ENCODE measurements around the gene WEE1.

Gene WEE1

GRCh38 chr11:9571071-9571762 is 2.3 kb upstream of the WEE1 start:
- TF ChIP-seq SPI1 (IDR thresholded peaks at IDR 0.05; ENCODE audit: borderline replicate concordance, low read depth) = no peak
- TF ChIP-seq, protein P1, sequence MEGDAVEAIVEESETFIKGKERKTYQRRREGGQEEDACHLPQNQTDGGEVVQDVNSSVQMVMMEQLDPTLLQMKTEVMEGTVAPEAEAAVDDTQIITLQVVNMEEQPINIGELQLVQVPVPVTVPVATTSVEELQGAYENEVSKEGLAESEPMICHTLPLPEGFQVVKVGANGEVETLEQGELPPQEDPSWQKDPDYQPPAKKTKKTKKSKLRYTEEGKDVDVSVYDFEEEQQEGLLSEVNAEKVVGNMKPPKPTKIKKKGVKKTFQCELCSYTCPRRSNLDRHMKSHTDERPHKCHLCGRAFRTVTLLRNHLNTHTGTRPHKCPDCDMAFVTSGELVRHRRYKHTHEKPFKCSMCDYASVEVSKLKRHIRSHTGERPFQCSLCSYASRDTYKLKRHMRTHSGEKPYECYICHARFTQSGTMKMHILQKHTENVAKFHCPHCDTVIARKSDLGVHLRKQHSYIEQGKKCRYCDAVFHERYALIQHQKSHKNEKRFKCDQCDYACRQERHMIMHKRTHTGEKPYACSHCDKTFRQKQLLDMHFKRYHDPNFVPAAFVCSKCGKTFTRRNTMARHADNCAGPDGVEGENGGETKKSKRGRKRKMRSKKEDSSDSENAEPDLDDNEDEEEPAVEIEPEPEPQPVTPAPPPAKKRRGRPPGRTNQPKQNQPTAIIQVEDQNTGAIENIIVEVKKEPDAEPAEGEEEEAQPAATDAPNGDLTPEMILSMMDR (IDR thresholded peaks at IDR 0.05; ENCODE audit: insufficient read depth, low read length) = no peak
- TF ChIP-seq, protein P2, sequence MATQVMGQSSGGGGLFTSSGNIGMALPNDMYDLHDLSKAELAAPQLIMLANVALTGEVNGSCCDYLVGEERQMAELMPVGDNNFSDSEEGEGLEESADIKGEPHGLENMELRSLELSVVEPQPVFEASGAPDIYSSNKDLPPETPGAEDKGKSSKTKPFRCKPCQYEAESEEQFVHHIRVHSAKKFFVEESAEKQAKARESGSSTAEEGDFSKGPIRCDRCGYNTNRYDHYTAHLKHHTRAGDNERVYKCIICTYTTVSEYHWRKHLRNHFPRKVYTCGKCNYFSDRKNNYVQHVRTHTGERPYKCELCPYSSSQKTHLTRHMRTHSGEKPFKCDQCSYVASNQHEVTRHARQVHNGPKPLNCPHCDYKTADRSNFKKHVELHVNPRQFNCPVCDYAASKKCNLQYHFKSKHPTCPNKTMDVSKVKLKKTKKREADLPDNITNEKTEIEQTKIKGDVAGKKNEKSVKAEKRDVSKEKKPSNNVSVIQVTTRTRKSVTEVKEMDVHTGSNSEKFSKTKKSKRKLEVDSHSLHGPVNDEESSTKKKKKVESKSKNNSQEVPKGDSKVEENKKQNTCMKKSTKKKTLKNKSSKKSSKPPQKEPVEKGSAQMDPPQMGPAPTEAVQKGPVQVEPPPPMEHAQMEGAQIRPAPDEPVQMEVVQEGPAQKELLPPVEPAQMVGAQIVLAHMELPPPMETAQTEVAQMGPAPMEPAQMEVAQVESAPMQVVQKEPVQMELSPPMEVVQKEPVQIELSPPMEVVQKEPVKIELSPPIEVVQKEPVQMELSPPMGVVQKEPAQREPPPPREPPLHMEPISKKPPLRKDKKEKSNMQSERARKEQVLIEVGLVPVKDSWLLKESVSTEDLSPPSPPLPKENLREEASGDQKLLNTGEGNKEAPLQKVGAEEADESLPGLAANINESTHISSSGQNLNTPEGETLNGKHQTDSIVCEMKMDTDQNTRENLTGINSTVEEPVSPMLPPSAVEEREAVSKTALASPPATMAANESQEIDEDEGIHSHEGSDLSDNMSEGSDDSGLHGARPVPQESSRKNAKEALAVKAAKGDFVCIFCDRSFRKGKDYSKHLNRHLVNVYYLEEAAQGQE (IDR thresholded peaks at IDR 0.05; ENCODE audit: insufficient replicate concordance, low read depth) = no peak
- TF ChIP-seq POLR2AphosphoS5 (IDR thresholded peaks at IDR 0.05; ENCODE audit: low read depth) = no peak
- TF ChIP-seq GABPA (IDR thresholded peaks at IDR 0.05; ENCODE audit: low read depth) = no peak
- no peak for DNase-seq (ENCODE audit: low read depth in 1 of 2, low spot score in 1 of 2)
- no peak overlapping the region for H3K4me3 ChIP-seq (replicated peaks; ENCODE audit: insufficient read depth, low read length)
- H3K27me3 ChIP-seq (ENCODE audit: insufficient read depth, poor library complexity, severe bottlenecking) = no peaks in the 10 kb centered on the region
- no peak overlapping the region for H3K27ac ChIP-seq (replicated peaks)

- Histone ChIP-seq H3K27ac (replicated peaks) (no peak overlapping the region), H3K4me3 (replicated peaks; ENCODE audit: insufficient read depth, low read length) (no peak overlapping the region), H3K27me3 (ENCODE audit: insufficient read depth, poor library complexity, severe bottlenecking) (no peaks in the 10 kb centered on the region)
- no peak for DNase-seq (ENCODE audit: low read depth in 1 of 2, low spot score in 1 of 2)
- TF ChIP-seq GABPA (IDR thresholded peaks at IDR 0.05; ENCODE audit: low read depth) (no peak), SPI1 (IDR thresholded peaks at IDR 0.05; ENCODE audit: borderline replicate concordance, low read depth) (no peak), POLR2AphosphoS5 (IDR thresholded peaks at IDR 0.05; ENCODE audit: low read depth) (no peak)
- TF ChIP-seq, protein P1 (IDR thresholded peaks at IDR 0.05; ENCODE audit: insufficient read depth, low read length) = no peak
- TF ChIP-seq, protein P2 (IDR thresholded peaks at IDR 0.05; ENCODE audit: insufficient replicate concordance, low read depth) = no peak
These were observed 1.7 kb upstream of the WEE1 start for GRCh38 chr11:9571763-9572115.

DNA sequence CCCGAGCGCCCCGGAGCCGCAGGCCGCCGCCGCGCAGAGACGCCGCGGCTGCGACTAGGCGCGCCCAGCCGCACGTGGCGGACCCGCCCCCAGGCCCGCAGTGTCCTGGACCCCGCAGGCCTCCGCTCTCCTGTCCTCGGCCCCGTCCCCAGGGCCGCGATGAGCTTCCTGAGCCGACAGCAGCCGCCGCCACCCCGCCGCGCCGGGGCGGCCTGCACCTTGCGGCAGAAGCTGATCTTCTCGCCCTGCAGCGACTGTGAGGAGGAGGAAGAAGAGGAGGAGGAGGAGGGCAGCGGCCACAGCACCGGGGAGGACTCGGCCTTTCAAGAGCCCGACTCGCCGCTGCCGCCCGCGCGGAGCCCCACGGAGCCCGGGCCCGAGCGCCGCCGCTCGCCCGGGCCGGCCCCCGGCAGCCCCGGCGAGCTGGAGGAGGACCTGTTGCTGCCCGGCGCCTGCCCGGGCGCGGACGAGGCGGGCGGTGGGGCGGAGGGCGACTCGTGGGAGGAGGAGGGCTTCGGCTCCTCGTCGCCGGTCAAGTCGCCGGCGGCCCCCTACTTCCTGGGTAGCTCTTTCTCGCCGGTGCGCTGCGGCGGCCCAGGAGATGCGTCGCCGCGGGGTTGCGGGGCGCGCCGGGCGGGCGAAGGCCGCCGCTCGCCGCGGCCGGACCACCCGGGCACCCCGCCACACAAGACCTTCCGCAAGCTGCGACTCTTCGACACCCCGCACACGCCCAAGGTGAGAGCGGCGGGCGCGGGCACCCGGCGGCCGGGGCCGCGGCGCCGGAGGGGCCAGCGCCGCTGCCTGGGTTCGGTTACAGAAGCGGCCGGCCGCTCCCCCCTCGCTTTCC is 528 bp downstream of the WEE1 start:
- Histone ChIP-seq H3K27ac (replicated peaks) (peak overlapping the region; percentile 81), H3K4me3 (replicated peaks; ENCODE audit: insufficient read depth, low read length) (peak overlapping the region; percentile 97), H3K27me3 (ENCODE audit: insufficient read depth, poor library complexity, severe bottlenecking) (no peaks in the 10 kb centered on the region)
- DNase-seq (ENCODE audit: low read depth in 1 of 2, low spot score in 1 of 2) = peak in 1 of 2 experiments; percentile 38
- TF ChIP-seq SPI1 (IDR thresholded peaks at IDR 0.05; ENCODE audit: borderline replicate concordance, low read depth) (no peak), POLR2AphosphoS5 (IDR thresholded peaks at IDR 0.05; ENCODE audit: low read depth) (peak; percentile 37; the same call in 1 of the 2 replicates)

GRCh38 chr11:9574622-9575259 is 1.3 kb downstream of the WEE1 start:
- TF ChIP-seq SPI1 (IDR thresholded peaks at IDR 0.05; ENCODE audit: borderline replicate concordance, low read depth) (no peak), POLR2AphosphoS5 (IDR thresholded peaks at IDR 0.05; ENCODE audit: low read depth) (peak; percentile 27; the same call in 1 of the 2 replicates)
- no peaks in the 10 kb centered on the region for H3K27me3 ChIP-seq (ENCODE audit: insufficient read depth, poor library complexity, severe bottlenecking)
- H3K4me3 ChIP-seq (replicated peaks; ENCODE audit: insufficient read depth, low read length) = peak overlapping the region; percentile 97
- peak in 1 of 2 experiments; percentile 11 for DNase-seq (ENCODE audit: low read depth in 1 of 2, low spot score in 1 of 2)
- H3K27ac ChIP-seq (replicated peaks) = peak overlapping the region; percentile 81
